Right lobe of liver (tissue), 4 donors: Measurements from ENCODE around the gene MT1H.

Experiments
- CTCF ChIP-seq, 4 donors: fragments of 200-600 bp in 3 of 4; fragments of 450-650 bp in 1 of 4; IDR thresholded peaks; one replicate each; pipeline versions ENCODE4 v1.5.1 to v1.8.0; 2016 to 2022; ENCODE audit warnings: antibody characterized with exemption in 4 of 4, mild to moderate bottlenecking in 2 of 4
- POLR2A ChIP-seq: fragments of 450-650 bp; IDR thresholded peaks from one replicate; pipeline ENCODE4 v1.6.1; 2017; ENCODE audit warnings: antibody characterized with exemption, mild to moderate bottlenecking
- donor health status: DM: no; HTN: no; CAD: no.
- donor health status: DM: no; HTN: no; CAD: no.
- donor health status: DM: no; HTN: yes; CAD: no.

DNA sequence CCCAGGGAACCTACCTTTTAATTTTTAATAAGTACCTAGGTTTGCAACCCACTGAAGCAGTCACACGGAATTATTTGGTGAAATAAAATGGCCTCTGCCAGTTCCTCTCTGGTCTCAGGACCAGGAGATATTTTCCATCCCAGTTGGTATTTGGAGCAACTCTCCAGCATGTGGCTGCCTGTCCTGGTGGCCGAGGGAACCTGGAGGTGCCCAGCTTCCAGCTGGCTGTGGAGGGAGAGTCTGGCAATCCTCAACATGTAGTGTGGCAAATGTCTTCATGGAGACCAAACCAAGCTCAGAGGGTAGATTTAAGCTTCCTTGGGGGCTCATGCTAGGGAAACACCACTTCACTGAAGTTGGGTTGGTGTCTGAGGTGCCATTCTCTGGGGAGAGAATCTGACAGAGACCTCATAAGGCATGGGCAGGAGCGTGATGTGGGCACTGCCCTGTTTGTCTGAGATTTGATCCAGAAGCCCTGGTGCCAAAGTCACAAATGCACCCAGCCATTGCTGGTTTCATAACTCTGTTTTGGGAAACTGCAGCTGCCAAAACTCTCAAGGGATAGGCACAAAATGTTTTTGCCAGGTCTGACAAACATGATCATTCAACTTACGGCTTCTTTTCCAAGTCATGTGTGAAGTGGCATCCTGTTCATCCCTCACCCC is 15.4 kb downstream of the MT1H start:
- TF ChIP-seq POLR2A, result peak; percentile 53
- TF ChIP-seq CTCF (IDR thresholded peaks at IDR 0.05), result no peak
